Activated CD4-positive, alpha-beta T cell treated with anti-CD3 and anti-CD28 coated beads, Interleukin-2, amount 10 ng/mL, durations not matched to agents 7 days and 5 days (primary cell): ENCODE measurements around the gene AFP. TPM values are rescaled to one million over a fixed set of nuclear protein-coding genes. Genes with fewer than 3 reads are reported as not detected.

ENCODE experiments used
- CTCF ChIA-PET: fragments of 350-600 bp; sonication (Branson Sonifier 250); formaldehyde crosslinking; loops from one replicate; lab custom pipeline; 2021; ENCODE audit warnings: antibody characterized with exemption; lab: Charles Lee
- POLR2A ChIA-PET: fragments of 350-600 bp; sonication (Branson Sonifier 250); formaldehyde crosslinking; loops from one replicate; lab custom pipeline; 2021; ENCODE audit warnings: antibody characterized with exemption; lab: Charles Lee
- DNase-seq: peaks from one replicate; pipeline ENCODE4 v3.0.0-alpha.2; 2020
- H3K27ac Mint-ChIP-seq: one replicate; pipeline ENCODE4 v1.8.0; 2021; ENCODE audit warnings: mild to moderate bottlenecking, moderate library complexity, mixed read lengths
- H3K27me3 Mint-ChIP-seq: one replicate; pipeline ENCODE4 v1.8.0; 2021; ENCODE audit warnings: mixed read lengths
- H3K36me3 Mint-ChIP-seq: one replicate; pipeline ENCODE4 v1.8.0; 2021; ENCODE audit warnings: low read depth, mixed read lengths
- H3K4me1 Mint-ChIP-seq: one replicate; pipeline ENCODE4 v1.8.0; 2021; ENCODE audit warnings: mixed read lengths
- H3K4me3 Mint-ChIP-seq: one replicate; pipeline ENCODE4 v1.8.0; 2021; ENCODE audit warnings: mild to moderate bottlenecking, moderate library complexity, mixed read lengths
- H3K9me3 Mint-ChIP-seq: one replicate; pipeline ENCODE4 v1.8.0; 2021; ENCODE audit warnings: mixed read lengths
- total RNA-seq, 2 experiments: library from RNA; stranded (reverse); gene quantifications; one replicate each; pipeline ENCODE4 v1.2.3, GENCODE V29; 2021

Gene AFP
- total RNA-seq, 2 experiments from 2014 or later, result not detected

- no peak for DNase-seq
- no peaks in the 10 kb centered on the region for H3K36me3 Mint-ChIP-seq
- ChIA-PET CTCF (no interaction called here), POLR2A (no interaction called here)
- H3K4me3 Mint-ChIP-seq, result no peak overlapping the region
- no peaks in the 10 kb centered on the region for H3K4me1 Mint-ChIP-seq
- H3K27me3 Mint-ChIP-seq, result peaks cover 1% of the 10 kb centered on the region
- no peak overlapping the region for H3K27ac Mint-ChIP-seq
- no peaks in the 10 kb centered on the region for H3K9me3 Mint-ChIP-seq
Measured at GRCh38 chr4:73419106-73420038, 16.6 kb upstream of the AFP start.

- Mint-ChIP-seq H3K27me3 (peaks cover 1% of the 10 kb centered on the region), H3K36me3 (no peaks in the 10 kb centered on the region)
Measured at GRCh38 chr4:73420615-73421014, 15.4 kb upstream of the AFP start.

GRCh38 chr4:73421708-73422457 is 14.1 kb upstream of the AFP start:
- no peak for DNase-seq
- no peak overlapping the region for H3K27ac Mint-ChIP-seq
- ChIA-PET CTCF (no interaction called here), POLR2A (no interaction called here)
- no peaks in the 10 kb centered on the region for H3K4me1 Mint-ChIP-seq
- no peaks in the 10 kb centered on the region for H3K9me3 Mint-ChIP-seq
- peaks cover 1% of the 10 kb centered on the region for H3K27me3 Mint-ChIP-seq
- H3K36me3 Mint-ChIP-seq, result no peaks in the 10 kb centered on the region
- no peak overlapping the region for H3K4me3 Mint-ChIP-seq

More at GRCh38 chr4:73420615-73421014, 15.4 kb upstream of the AFP start:
- DNase-seq, result no peak
- Mint-ChIP-seq H3K4me1 (no peaks in the 10 kb centered on the region), H3K4me3 (no peak overlapping the region), H3K27ac (no peak overlapping the region), H3K9me3 (no peaks in the 10 kb centered on the region)
- POLR2A ChIA-PET, result no interaction called here
- CTCF ChIA-PET, result no interaction called here

GRCh38 chr4:73422458-73422752 is 13.6 kb upstream of the AFP start:
- Mint-ChIP-seq H3K9me3 (no peaks in the 10 kb centered on the region), H3K27ac (no peak overlapping the region), H3K4me1 (no peaks in the 10 kb centered on the region), H3K4me3 (no peak overlapping the region), H3K27me3 (peaks cover 1% of the 10 kb centered on the region), H3K36me3 (no peaks in the 10 kb centered on the region)
- no peak for DNase-seq
- CTCF ChIA-PET, result no interaction called here
- POLR2A ChIA-PET, result no interaction called here

- Mint-ChIP-seq H3K36me3 (no peaks in the 10 kb centered on the region), H3K27me3 (peaks cover 1% of the 10 kb centered on the region), H3K4me1 (no peaks in the 10 kb centered on the region), H3K27ac (no peak overlapping the region), H3K4me3 (no peak overlapping the region), H3K9me3 (no peaks in the 10 kb centered on the region)
- POLR2A ChIA-PET, result no interaction called here
- CTCF ChIA-PET, result no interaction called here
- no peak for DNase-seq
Measured at GRCh38 chr4:73423184-73423583, 12.8 kb upstream of the AFP start.

- DNase-seq, result no peak
- Mint-ChIP-seq H3K9me3 (no peaks in the 10 kb centered on the region), H3K27me3 (peaks cover 4% of the 10 kb centered on the region), H3K4me1 (no peaks in the 10 kb centered on the region), H3K27ac (no peak overlapping the region), H3K36me3 (no peaks in the 10 kb centered on the region), H3K4me3 (no peak overlapping the region)
- POLR2A ChIA-PET, result no interaction called here
- CTCF ChIA-PET, result no interaction called here
Measured at GRCh38 chr4:73426666-73427065, 9.4 kb upstream of the AFP start.

GRCh38 chr4:73429118-73429517 is 6.9 kb upstream of the AFP start:
- H3K27me3 Mint-ChIP-seq, result peaks cover 2% of the 10 kb centered on the region
- CTCF ChIA-PET, result no interaction called here
- no peak for DNase-seq
- POLR2A ChIA-PET, result no interaction called here
- H3K36me3 Mint-ChIP-seq, result no peaks in the 10 kb centered on the region
- H3K4me1 Mint-ChIP-seq, result no peaks in the 10 kb centered on the region
- no peak overlapping the region for H3K4me3 Mint-ChIP-seq
- no peak overlapping the region for H3K27ac Mint-ChIP-seq
- no peaks in the 10 kb centered on the region for H3K9me3 Mint-ChIP-seq

GRCh38 chr4:73429826-73430587 is 6.0 kb upstream of the AFP start:
- no peak overlapping the region for H3K4me3 Mint-ChIP-seq
- no peaks in the 10 kb centered on the region for H3K4me1 Mint-ChIP-seq
- H3K27me3 Mint-ChIP-seq, result peaks cover 2% of the 10 kb centered on the region
- no peak overlapping the region for H3K27ac Mint-ChIP-seq
- no peak for DNase-seq
- no peaks in the 10 kb centered on the region for H3K9me3 Mint-ChIP-seq
- no peaks in the 10 kb centered on the region for H3K36me3 Mint-ChIP-seq
- CTCF ChIA-PET, result no interaction called here
- POLR2A ChIA-PET, result no interaction called here

GRCh38 chr4:73431813-73432168 is 4.2 kb upstream of the AFP start:
- peaks cover 2% of the 10 kb centered on the region for H3K27me3 Mint-ChIP-seq
- H3K4me1 Mint-ChIP-seq, result no peaks in the 10 kb centered on the region
- POLR2A ChIA-PET, result no interaction called here
- H3K36me3 Mint-ChIP-seq, result no peaks in the 10 kb centered on the region
- CTCF ChIA-PET, result no interaction called here
- no peak overlapping the region for H3K27ac Mint-ChIP-seq
- DNase-seq, result no peak
- no peak overlapping the region for H3K4me3 Mint-ChIP-seq
- H3K9me3 Mint-ChIP-seq, result no peaks in the 10 kb centered on the region

GRCh38 chr4:73432169-73433000 is 3.6 kb upstream of the AFP start:
- no peak overlapping the region for H3K4me3 Mint-ChIP-seq
- no peaks in the 10 kb centered on the region for H3K4me1 Mint-ChIP-seq
- H3K27me3 Mint-ChIP-seq, result peaks cover 6% of the 10 kb centered on the region
- H3K27ac Mint-ChIP-seq, result no peak overlapping the region
- ChIA-PET CTCF (interaction anchor here (1.4 kb wide), 1 partner anchor 158 kb away, joined by 3 read pairs; no protein-coding TSS in a partner anchor), POLR2A (no interaction called here)
- H3K9me3 Mint-ChIP-seq, result no peaks in the 10 kb centered on the region
- no peak for DNase-seq
- no peaks in the 10 kb centered on the region for H3K36me3 Mint-ChIP-seq

- Mint-ChIP-seq H3K27me3 (peaks cover 9% of the 10 kb centered on the region), H3K27ac (no peak overlapping the region), H3K4me1 (no peaks in the 10 kb centered on the region), H3K36me3 (no peaks in the 10 kb centered on the region), H3K4me3 (no peak overlapping the region), H3K9me3 (no peaks in the 10 kb centered on the region)
- ChIA-PET POLR2A (no interaction called here), CTCF (interaction anchor here (1.4 kb wide), 1 partner anchor 159 kb away, joined by 3 read pairs; no protein-coding TSS in a partner anchor)
- no peak for DNase-seq
Measured at GRCh38 chr4:73433140-73433539, 2.9 kb upstream of the AFP start.

- H3K4me1 Mint-ChIP-seq, result no peaks in the 10 kb centered on the region
- H3K36me3 Mint-ChIP-seq, result no peaks in the 10 kb centered on the region
- ChIA-PET CTCF (no interaction called here), POLR2A (no interaction called here)
- no peak overlapping the region for H3K4me3 Mint-ChIP-seq
- no peaks in the 10 kb centered on the region for H3K9me3 Mint-ChIP-seq
- H3K27me3 Mint-ChIP-seq, result peaks cover 8% of the 10 kb centered on the region
- H3K27ac Mint-ChIP-seq, result no peak overlapping the region
- DNase-seq, result no peak
Measured at GRCh38 chr4:73434311-73434710, 1.7 kb upstream of the AFP start.
